GM13976 (cell line): Measurements from ENCODE around the gene IL17RB.

Experiments used
- DNase-seq: peaks from one replicate; pipeline ENCODE4 v3.0.0; 2012; ENCODE audit warnings: low spot score
- CTCF ChIP-seq: IDR thresholded peaks from 2 replicates; pipeline ENCODE4 v1.5.1; 2012; ENCODE audit warnings: borderline replicate concordance, mild to moderate bottlenecking; ENCODE audit not compliant: insufficient read depth; ENCODE audit errors: extremely low read depth, missing control alignments, control extremely low read depth
- in situ Hi-C: fragments of 300-500 bp; cut with MboI; formaldehyde crosslinking; loops from one replicate; pipeline ENCODE4 v1.12.0; 2022; ENCODE audit warnings: low sequenced_read_pairs, mixed read lengths, inconsistent platforms; ENCODE audit not compliant: unreplicated experiment

Gene IL17RB

DNA sequence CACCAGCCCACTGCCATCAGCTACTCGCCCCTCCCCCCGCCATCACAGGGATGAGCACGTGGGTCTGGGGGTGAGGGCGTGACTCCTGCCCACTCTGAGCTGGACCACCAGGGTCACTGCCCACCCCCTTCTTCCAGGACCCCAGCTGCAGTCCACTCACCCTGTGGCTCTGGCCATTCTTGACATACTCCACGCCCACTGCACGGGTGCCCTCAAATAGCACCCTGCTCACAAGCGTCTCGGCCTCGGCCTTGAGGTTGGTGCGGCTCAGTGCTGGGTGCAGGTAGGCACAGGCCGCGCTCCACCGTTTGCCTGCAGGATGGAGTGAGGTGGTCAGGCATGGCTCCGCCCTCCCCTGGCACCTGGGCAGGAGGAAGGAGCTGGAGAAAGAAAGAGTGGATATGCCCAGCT is 24.0 kb upstream of the IL17RB start:
- no peak for DNase-seq
- TF ChIP-seq CTCF, result no peak
- in situ Hi-C loops, result no loop called here

DNA sequence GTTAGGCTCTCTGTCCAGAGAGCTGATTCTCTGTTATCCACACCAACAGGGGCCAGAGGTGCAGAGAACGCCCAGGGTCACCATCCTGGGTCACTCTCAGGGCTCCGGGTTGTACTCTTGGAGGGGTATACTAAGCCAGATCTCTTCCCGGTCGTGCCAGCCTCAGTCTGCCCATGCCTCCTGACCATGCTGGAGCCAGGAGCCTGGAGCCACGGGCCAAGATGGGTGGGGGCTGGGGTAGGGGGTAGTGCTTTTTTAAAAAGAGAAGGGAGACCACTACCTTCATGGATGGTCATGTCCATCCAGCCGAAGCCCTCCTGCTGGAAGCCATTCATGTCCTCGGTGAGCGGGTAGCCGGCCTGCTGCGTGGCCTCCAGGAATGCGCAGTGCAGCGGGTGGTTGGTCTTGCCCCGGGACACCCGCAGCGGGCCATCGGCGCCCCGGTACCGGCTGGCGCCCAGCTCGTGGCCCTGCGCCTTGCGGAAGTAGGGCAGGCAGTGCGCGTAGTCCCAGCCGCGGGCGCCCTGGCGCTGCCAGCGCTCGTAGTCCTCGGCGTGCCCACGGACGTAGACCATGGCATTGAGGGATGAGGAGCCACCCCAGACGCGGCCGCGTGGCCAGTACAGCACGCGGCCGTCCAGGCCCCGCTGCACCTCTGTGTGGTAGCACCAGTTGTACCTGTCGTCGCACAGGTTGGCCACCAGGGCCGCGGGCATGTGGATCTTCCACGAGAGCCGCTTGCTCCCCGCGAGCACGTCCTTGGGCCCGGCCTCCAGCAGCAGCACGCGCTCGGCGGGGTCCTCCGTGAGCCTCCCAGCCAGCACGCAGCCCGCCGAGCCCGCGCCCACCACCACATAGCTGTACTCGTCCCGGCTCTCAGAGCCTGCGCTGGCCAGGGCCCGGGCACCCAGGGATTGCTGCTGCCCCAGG is 23.1 kb upstream of the IL17RB start:
- no peak for DNase-seq
- in situ Hi-C loops, result no loop called here
- TF ChIP-seq CTCF, result no peak

- DNase-seq, result no peak
- TF ChIP-seq CTCF, result no peak
- in situ Hi-C loops, result no loop called here
These were observed 22.3 kb upstream of the IL17RB start for GRCh38 chr3:53823956-53824657.

DNA sequence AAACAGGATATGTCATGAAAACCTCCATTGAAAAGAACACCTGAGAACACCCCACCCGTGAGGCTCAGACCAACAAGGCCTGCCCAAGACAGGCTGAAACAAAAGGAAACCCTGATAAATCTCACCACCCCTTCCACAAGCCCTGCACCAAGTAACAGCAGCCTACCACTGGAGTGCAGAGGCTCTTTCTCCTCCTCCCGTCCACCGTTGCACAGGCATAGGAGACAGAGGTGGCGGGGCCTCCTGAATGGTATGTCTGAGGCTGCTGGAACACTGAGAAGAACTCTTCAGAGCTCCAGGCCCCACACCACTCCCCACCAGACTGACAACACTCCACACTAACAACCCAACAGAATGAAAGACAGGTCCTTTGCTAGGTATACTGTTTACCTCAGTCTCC is 21.6 kb upstream of the IL17RB start:
- no peak for DNase-seq
- no peak for TF ChIP-seq CTCF
- in situ Hi-C loops, result no loop called here

GRCh38 chr3:53826048-53826447 is 20.3 kb upstream of the IL17RB start:
- no peak for DNase-seq
- in situ Hi-C loops, result no loop called here
- TF ChIP-seq CTCF, result no peak

- no peak for TF ChIP-seq CTCF
- in situ Hi-C loops, result no loop called here
- DNase-seq, result no peak
These were observed 17.8 kb upstream of the IL17RB start for GRCh38 chr3:53828581-53828980.
